Activated B cell treated with CpG ODN at 0.5 μM for 24 hours (primary cell): Measurements from ENCODE around the gene DCLK2. TPM values are rescaled to one million over a fixed set of nuclear protein-coding genes. Genes with fewer than 3 reads are reported as not detected.

ENCODE experiments used
- ATAC-seq: fragments of 200-7000 bp; cut with Tn5 transposase; one replicate; pipeline ENCODE4 v1.10.0; 2021; ENCODE audit warnings: low read depth, mild to moderate bottlenecking, moderate library complexity
- CTCF ChIA-PET: fragments of 350-600 bp; sonication (Branson Sonifier 250); formaldehyde crosslinking; loops from one replicate; lab custom pipeline; 2021; ENCODE audit warnings: antibody characterized with exemption; lab: Charles Lee
- POLR2A ChIA-PET: fragments of 350-600 bp; sonication (Branson Sonifier 250); formaldehyde crosslinking; loops from one replicate; lab custom pipeline; 2021; ENCODE audit warnings: antibody characterized with exemption; lab: Charles Lee
- DNase-seq: peaks from one replicate; pipeline ENCODE4 v3.0.0; 2022
- H3K27ac Mint-ChIP-seq: one replicate; pipeline ENCODE4 v1.8.0; 2020; ENCODE audit warnings: mixed read lengths
- H3K27me3 Mint-ChIP-seq: one replicate; pipeline ENCODE4 v1.8.0; 2021; ENCODE audit warnings: mixed read lengths
- H3K36me3 Mint-ChIP-seq: one replicate; pipeline ENCODE4 v1.8.0; 2021; ENCODE audit warnings: low read depth, mixed read lengths
- H3K4me1 Mint-ChIP-seq: one replicate; pipeline ENCODE4 v1.8.0; 2021; ENCODE audit warnings: mixed read lengths
- H3K4me3 Mint-ChIP-seq: one replicate; pipeline ENCODE4 v1.8.0; 2020; ENCODE audit warnings: mild to moderate bottlenecking, mixed read lengths
- H3K9me3 Mint-ChIP-seq: one replicate; pipeline ENCODE4 v1.8.0; 2020; ENCODE audit warnings: mixed read lengths
- intact Hi-C: fragments of 100-400 bp; cut with micrococcal nuclease; formaldehyde crosslinking; loops from one replicate; pipeline ENCODE4 v1.15.1; 2024
- total RNA-seq: library from RNA; stranded (reverse); gene quantifications from 2 replicates; pipeline ENCODE4 v1.2.3, GENCODE V29; 2022
- TF ChIP-seq, protein P1 (sequence below): fragments of 200-600 bp; IDR thresholded peaks from one replicate; pipeline ENCODE4 v1.8.0; 2022; ENCODE audit warnings: antibody characterized with exemption, mild to moderate bottlenecking

Gene DCLK2
- total RNA-seq, 1 donor from 2014 or later, result 3.4 TPM

DNA sequence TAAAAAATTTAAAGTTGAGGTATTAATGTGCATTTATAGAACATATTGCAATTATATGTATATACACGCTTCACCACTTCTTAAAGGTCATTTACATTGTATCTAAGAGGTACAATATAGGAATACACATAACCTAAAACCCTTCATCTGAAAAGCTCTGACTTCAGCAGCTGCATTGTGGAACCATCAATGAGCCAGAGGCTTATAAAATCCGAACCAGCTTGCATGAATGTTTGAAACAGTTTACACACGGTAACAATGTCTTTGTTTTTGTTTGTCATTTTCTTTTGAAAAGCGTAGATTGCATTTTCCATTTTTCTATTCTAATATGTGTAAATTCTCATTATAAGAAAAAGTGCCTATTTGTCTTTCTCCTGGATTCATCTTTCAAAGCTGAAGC is 221.6 kb downstream of the DCLK2 start:
- Mint-ChIP-seq H3K27ac (no peak overlapping the region), H3K4me3 (no peak overlapping the region), H3K9me3 (no peaks in the 10 kb centered on the region), H3K36me3 (peaks cover 15% of the 10 kb centered on the region), H3K4me1 (no peaks in the 10 kb centered on the region), H3K27me3 (no peaks in the 10 kb centered on the region)
- TF ChIP-seq, protein P1, sequence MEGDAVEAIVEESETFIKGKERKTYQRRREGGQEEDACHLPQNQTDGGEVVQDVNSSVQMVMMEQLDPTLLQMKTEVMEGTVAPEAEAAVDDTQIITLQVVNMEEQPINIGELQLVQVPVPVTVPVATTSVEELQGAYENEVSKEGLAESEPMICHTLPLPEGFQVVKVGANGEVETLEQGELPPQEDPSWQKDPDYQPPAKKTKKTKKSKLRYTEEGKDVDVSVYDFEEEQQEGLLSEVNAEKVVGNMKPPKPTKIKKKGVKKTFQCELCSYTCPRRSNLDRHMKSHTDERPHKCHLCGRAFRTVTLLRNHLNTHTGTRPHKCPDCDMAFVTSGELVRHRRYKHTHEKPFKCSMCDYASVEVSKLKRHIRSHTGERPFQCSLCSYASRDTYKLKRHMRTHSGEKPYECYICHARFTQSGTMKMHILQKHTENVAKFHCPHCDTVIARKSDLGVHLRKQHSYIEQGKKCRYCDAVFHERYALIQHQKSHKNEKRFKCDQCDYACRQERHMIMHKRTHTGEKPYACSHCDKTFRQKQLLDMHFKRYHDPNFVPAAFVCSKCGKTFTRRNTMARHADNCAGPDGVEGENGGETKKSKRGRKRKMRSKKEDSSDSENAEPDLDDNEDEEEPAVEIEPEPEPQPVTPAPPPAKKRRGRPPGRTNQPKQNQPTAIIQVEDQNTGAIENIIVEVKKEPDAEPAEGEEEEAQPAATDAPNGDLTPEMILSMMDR, result no peak
- DNase-seq (no peak), ATAC-seq (no peak)
- intact Hi-C loops, result no loop called here
- POLR2A ChIA-PET, result no interaction called here
- CTCF ChIA-PET, result interaction anchor here (5.5 kb wide), 1 partner anchor 568 kb away, joined by 44 read pairs; no protein-coding TSS in a partner anchor

DNA sequence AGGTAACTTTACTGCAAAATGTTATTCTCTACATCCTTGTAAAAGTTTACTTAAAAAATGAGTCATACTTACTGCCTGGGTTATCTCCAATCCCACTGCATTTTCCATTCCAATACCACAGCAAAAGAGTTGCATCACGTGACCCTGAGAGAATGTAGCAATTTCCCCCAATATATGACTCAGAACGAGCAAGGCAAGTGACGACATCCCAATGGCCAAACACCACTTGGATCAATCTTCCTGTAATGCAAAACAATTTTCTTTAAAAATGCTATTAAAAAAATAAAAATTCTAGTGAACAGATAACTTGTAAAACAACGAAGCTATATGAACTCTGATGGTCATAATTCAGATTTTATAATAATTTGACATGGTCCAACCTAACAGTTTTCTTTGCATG is 224.3 kb downstream of the DCLK2 start:
- no peaks in the 10 kb centered on the region for H3K4me1 Mint-ChIP-seq
- no peaks in the 10 kb centered on the region for H3K9me3 Mint-ChIP-seq
- no peaks in the 10 kb centered on the region for H3K27me3 Mint-ChIP-seq
- no peak for ATAC-seq
- ChIA-PET POLR2A (no interaction called here), CTCF (no interaction called here)
- intact Hi-C loops, result no loop called here
- no peak overlapping the region for H3K4me3 Mint-ChIP-seq
- peaks cover 25% of the 10 kb centered on the region for H3K36me3 Mint-ChIP-seq
- TF ChIP-seq, protein P1, result no peak
- H3K27ac Mint-ChIP-seq, result no peak overlapping the region
- DNase-seq, result no peak

DNA sequence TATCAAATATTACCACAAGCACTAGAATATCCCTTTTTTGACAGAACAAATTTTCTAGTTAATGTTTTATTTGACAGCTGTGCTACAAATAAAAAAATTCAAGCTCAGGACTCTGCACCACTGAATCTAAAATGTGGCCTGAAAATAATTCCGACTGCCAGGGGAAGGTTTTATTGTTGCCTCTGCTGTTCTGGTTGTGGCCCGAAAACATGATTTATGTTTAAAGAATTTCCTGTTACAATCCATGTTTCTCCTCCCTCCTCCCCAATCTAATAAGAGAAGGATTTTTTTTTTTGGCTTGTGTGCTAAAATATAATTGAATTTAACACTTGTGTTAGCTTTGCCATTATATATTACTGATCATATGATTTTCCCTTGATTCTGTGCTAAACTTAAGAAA is 227.8 kb downstream of the DCLK2 start:
- Mint-ChIP-seq H3K36me3 (peaks cover 38% of the 10 kb centered on the region), H3K27ac (no peak overlapping the region), H3K27me3 (no peaks in the 10 kb centered on the region), H3K4me3 (no peak overlapping the region), H3K4me1 (no peaks in the 10 kb centered on the region), H3K9me3 (no peaks in the 10 kb centered on the region)
- POLR2A ChIA-PET, result no interaction called here
- no peak for DNase-seq
- ATAC-seq, result no peak
- TF ChIP-seq, protein P1, result no peak
- CTCF ChIA-PET, result no interaction called here
- intact Hi-C loops, result no loop called here

DNA sequence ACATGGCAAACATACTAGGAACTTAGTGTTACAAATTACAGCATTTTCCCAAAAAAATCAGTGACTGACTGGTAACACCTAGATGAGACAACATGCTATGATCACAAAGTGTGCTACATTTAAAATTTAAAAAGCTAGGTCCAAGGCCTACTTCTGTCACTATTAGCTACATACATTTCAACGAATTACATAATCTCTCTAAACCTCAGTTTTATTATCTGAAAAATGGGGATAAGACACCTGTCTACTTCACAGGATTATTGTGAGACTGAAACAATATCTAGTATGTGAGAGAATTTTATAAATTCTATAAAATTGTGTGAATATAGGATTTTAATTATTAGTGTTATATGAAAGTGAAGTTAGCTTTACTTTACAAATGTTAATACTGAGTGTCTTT is 228.5 kb downstream of the DCLK2 start:
- Mint-ChIP-seq H3K4me1 (no peaks in the 10 kb centered on the region), H3K4me3 (no peak overlapping the region), H3K9me3 (no peaks in the 10 kb centered on the region), H3K27ac (no peak overlapping the region), H3K27me3 (no peaks in the 10 kb centered on the region), H3K36me3 (peaks cover 36% of the 10 kb centered on the region)
- intact Hi-C loops, result no loop called here
- CTCF ChIA-PET, result no interaction called here
- DNase-seq (no peak), ATAC-seq (no peak)
- TF ChIP-seq, protein P1, result no peak
- POLR2A ChIA-PET, result no interaction called here
